ENCODE data around the gene IRGQ.

DNA sequence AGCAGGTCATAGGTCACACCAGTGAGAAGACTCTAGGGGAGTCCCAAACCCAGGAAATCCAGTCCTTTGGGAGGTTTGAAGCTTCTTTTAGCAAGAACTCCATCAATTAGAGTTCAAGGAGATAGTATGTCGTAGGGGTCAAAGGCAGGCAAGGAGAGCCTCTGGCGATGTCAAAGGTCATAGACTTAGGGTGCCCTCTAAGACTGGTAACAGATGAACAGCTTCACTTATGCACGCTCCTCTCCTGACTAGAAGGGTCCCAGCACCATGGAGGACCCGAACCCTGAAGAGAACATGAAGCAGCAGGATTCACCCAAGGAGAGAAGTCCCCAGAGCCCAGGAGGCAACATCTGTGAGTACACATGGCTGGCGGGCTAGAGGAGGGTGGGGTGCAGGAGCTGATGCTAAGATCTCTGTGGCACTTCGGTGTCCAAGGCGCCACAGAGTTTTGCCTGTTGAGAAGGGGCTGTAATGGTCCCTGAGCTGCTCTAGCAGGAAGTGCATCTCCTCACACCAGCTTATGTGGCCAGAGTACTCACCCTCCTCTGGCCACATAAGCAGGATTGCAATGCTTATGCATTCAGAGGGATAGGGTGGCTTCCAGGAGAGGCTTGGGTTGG, 1.0 kb upstream of the IRGQ start:
- TF ChIP-seq POLR2A (IDR thresholded peaks at IDR 0.05; ENCODE audit: low read length) (no peak), GATA1 (IDR thresholded peaks at IDR 0.05; ENCODE audit: low read depth, low read length) (no peak)

Measured in erythroblast (primary cell).